ENCODE data around the gene PMS2. TPM values are rescaled to one million over a fixed set of nuclear protein-coding genes. Genes with fewer than 3 reads are reported as not detected.
"Not testable (repeated sequence)": the region's sequence is repeated elsewhere in the genome, so short reads cannot be mapped to it uniquely, and the experiment has no call there.

PMS2 gene, protein sequence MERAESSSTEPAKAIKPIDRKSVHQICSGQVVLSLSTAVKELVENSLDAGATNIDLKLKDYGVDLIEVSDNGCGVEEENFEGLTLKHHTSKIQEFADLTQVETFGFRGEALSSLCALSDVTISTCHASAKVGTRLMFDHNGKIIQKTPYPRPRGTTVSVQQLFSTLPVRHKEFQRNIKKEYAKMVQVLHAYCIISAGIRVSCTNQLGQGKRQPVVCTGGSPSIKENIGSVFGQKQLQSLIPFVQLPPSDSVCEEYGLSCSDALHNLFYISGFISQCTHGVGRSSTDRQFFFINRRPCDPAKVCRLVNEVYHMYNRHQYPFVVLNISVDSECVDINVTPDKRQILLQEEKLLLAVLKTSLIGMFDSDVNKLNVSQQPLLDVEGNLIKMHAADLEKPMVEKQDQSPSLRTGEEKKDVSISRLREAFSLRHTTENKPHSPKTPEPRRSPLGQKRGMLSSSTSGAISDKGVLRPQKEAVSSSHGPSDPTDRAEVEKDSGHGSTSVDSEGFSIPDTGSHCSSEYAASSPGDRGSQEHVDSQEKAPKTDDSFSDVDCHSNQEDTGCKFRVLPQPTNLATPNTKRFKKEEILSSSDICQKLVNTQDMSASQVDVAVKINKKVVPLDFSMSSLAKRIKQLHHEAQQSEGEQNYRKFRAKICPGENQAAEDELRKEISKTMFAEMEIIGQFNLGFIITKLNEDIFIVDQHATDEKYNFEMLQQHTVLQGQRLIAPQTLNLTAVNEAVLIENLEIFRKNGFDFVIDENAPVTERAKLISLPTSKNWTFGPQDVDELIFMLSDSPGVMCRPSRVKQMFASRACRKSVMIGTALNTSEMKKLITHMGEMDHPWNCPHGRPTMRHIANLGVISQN
- 22.4 and 23.5 TPM in 2 replicates for total RNA-seq

DNA sequence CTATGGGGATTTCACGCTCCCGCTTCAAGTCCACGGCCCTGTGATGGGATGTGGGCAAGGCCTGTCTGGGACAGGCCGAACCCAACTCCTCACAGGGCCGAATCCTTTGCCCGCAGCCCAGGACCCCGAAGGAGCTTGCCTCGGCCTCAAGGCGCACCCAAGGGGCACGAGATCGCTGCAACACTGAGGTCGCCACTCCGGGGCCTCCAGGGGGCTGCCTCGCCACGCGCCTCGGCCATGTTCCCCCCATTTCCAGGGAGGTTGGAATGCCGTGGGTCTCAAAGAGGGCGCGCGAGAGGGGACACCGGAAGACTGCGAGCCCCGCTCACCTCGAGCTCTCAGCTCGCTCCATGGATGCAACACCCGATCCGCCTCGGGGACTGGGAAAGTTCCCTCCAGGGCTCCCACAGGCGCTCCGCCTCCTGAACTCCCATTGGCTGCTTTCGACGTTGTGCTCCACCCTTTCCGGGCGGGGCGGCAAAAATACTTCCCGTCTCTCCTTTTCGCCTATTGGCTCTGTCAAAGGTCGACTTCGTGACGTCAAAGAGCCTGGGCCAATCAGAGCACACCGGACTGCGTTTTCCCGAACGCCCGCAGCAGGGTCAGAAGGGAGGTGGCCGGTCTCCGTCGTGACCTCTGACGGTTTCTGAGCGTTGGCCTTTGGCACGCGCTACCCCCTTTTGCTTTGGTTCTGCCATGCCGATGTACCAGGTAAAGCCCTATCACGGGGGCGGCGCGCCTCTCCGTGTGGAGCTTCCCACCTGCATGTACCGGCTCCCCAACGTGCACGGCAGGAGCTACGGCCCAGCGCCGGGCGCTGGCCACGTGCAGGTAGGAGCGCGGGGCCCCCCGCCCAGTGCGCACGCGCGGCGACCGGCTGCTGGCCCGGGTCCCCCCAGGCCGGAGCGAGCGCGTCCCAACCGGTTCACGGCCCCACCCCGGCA is at the start of gene PMS2, which contains the start of gene AIMP2:
PMS2 (minus strand) TSS at position 382 of the 944 bp plus-strand sequence; CDS start at position 352, 30 bp downstream.
AIMP2 (plus strand) TSS at position 605 of the 944 bp plus-strand sequence; CDS start at position 697, 92 bp downstream.
- Histone ChIP-seq H3K9me3 (ENCODE audit: low read depth, low read length) (no peaks in the 10 kb centered on the region), H3K36me3 (ENCODE audit: insufficient read depth, low read length) (peaks cover 7% of the 10 kb centered on the region), H2AFZ (ENCODE audit: low read length) (peak within 1 kb of the TSS; percentile 90), H3K4me2 (ENCODE audit: insufficient read depth, low read length) (peak within 1 kb of the TSS; percentile 84), H3K4me1 (ENCODE audit: insufficient read depth, low read length) (peaks cover 20% of the 10 kb centered on the region), H3K4me3 (ENCODE audit: insufficient read depth, low read length) (peak within 1 kb of the TSS; percentile 91), H4K20me1 (ENCODE audit: insufficient read depth, low read length) (no peaks in the 10 kb centered on the region), H3K27me3 (ENCODE audit: insufficient read depth, low read length) (no peaks in the 10 kb centered on the region), H3K79me2 (ENCODE audit: insufficient read depth, low read length) (peaks cover 61% of the 10 kb centered on the region), H3K27ac (ENCODE audit: low read depth, low read length) (peak within 1 kb of the TSS; percentile 91)
- TF ChIP-seq, protein P1, sequence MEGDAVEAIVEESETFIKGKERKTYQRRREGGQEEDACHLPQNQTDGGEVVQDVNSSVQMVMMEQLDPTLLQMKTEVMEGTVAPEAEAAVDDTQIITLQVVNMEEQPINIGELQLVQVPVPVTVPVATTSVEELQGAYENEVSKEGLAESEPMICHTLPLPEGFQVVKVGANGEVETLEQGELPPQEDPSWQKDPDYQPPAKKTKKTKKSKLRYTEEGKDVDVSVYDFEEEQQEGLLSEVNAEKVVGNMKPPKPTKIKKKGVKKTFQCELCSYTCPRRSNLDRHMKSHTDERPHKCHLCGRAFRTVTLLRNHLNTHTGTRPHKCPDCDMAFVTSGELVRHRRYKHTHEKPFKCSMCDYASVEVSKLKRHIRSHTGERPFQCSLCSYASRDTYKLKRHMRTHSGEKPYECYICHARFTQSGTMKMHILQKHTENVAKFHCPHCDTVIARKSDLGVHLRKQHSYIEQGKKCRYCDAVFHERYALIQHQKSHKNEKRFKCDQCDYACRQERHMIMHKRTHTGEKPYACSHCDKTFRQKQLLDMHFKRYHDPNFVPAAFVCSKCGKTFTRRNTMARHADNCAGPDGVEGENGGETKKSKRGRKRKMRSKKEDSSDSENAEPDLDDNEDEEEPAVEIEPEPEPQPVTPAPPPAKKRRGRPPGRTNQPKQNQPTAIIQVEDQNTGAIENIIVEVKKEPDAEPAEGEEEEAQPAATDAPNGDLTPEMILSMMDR (IDR thresholded peaks at IDR 0.05; ENCODE audit: extremely low read depth, low read depth, low read length) = no peak
- DNase-seq (ENCODE audit: insufficient read length, low spot score, missing footprints) = peak; percentile 96

DNA sequence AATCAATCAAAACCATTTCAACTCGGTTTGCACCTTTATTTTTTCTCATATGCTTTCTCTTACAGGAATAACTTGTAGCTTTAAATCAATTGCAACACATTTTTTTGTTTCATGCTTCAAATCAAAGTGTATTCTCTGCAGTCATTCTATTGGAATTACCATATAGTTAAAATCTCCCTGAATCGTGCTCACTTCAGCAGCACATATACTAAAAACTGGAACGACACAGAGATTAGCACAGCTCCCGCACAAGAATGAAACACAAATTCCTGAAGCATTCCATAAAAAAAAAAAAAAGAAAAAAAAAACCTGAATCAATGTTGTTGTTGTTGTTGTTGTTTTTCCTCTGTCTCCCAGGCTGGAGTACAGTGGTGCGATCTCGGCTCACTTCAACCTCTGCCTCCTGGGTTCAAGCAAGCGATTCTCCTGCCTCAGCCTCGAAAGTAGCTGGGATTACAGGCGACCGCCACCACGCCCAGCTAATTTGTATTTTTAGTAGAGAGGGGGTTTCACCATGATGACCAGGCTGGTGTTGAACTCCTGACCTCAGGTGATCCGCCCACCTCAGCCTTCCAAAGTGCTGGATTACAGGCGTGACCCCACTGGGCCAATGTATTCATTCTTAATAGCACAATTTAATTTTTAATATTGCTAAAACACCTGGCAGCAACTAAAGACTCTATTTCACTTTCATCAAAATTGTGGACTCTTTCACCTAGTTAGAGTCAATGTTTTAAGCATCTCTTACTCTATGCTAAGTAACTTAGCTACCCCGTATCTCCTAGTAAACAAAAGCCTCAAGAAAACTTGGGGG is 48.7 kb upstream of the PMS2 start:
- peak overlapping the region; percentile 72 for H3K27ac ChIP-seq (ENCODE audit: low read depth, low read length)
- no peaks in the 10 kb centered on the region for H3K9me3 ChIP-seq (ENCODE audit: low read depth, low read length)
- peaks cover 54% of the 10 kb centered on the region for H3K79me2 ChIP-seq (ENCODE audit: insufficient read depth, low read length)
- peak overlapping the region; percentile 95 for H3K4me2 ChIP-seq (ENCODE audit: insufficient read depth, low read length)
- no peak overlapping the region for H2AFZ ChIP-seq (ENCODE audit: low read length)
- TF ChIP-seq, protein P1 (IDR thresholded peaks at IDR 0.05; ENCODE audit: extremely low read depth, low read depth, low read length) = no peak
- no peaks in the 10 kb centered on the region for H3K27me3 ChIP-seq (ENCODE audit: insufficient read depth, low read length)
- H3K36me3 ChIP-seq (ENCODE audit: insufficient read depth, low read length) = peaks cover 19% of the 10 kb centered on the region
- peak overlapping the region; percentile 96 for H3K4me3 ChIP-seq (ENCODE audit: insufficient read depth, low read length)
- DNase-seq (ENCODE audit: insufficient read length, low spot score, missing footprints) = peak; percentile 63
- peaks cover 6% of the 10 kb centered on the region for H4K20me1 ChIP-seq (ENCODE audit: insufficient read depth, low read length)
- H3K4me1 ChIP-seq (ENCODE audit: insufficient read depth, low read length) = peaks cover 6% of the 10 kb centered on the region

DNA sequence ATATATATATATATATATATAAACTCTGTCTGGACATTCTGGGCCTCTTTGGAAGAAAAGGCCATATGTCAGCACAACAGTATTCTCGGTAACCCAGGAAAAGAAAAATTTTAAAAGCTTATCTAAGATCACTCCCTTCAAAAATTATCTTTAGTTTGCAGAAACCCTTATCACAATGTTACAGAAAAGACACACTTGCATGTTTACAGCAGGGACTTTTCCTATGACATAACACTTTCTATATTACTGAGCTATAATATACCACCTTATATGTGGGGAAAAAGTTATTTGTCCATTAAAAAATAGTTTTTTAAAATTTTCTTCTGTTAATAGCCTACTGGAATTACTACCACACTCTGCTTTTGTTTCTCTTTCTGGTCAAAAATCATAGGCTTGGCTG is 47.8 kb upstream of the PMS2 start:
- peak overlapping the region; percentile 95 for H3K4me2 ChIP-seq (ENCODE audit: insufficient read depth, low read length)
- H3K79me2 ChIP-seq (ENCODE audit: insufficient read depth, low read length) = peaks cover 57% of the 10 kb centered on the region

DNA sequence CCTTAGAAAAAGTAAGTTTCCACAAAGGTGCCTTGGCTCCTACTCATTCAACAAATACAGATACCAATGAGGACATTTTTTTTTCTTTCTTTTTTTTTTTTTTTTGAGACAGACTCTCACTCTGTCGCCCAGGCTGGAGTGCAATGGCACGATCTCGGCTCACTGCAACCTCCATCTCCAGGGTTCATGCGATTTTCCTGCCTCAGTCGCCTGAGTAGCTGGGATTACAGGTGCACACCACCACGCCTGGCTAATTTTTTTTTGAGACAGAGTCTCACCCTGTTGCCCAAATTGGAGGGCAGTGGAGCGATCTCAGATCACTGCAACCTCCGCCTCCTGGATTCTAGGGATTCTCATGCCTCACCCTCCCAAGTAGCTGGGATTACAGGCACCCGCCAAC is 42.3 kb upstream of the PMS2 start:
- not testable (repeated sequence) for H3K4me3 ChIP-seq (ENCODE audit: insufficient read depth, low read length)

More for the DNA sequence above, 47.8 kb upstream of the PMS2 start:
- Histone ChIP-seq H3K4me1 (ENCODE audit: insufficient read depth, low read length) (peaks cover 6% of the 10 kb centered on the region), H4K20me1 (ENCODE audit: insufficient read depth, low read length) (peaks cover 6% of the 10 kb centered on the region), H3K4me3 (ENCODE audit: insufficient read depth, low read length) (no peak overlapping the region), H3K36me3 (ENCODE audit: insufficient read depth, low read length) (peaks cover 22% of the 10 kb centered on the region), H2AFZ (ENCODE audit: low read length) (no peak overlapping the region), H3K27ac (ENCODE audit: low read depth, low read length) (no peak overlapping the region), H3K9me3 (ENCODE audit: low read depth, low read length) (no peaks in the 10 kb centered on the region), H3K27me3 (ENCODE audit: insufficient read depth, low read length) (no peaks in the 10 kb centered on the region)
- TF ChIP-seq, protein P1 (IDR thresholded peaks at IDR 0.05; ENCODE audit: extremely low read depth, low read depth, low read length) = no peak
- DNase-seq (ENCODE audit: insufficient read length, low spot score, missing footprints) = peak; percentile 46

More for the DNA sequence above, 42.3 kb upstream of the PMS2 start:
- not testable (repeated sequence) for H3K4me1 ChIP-seq (ENCODE audit: insufficient read depth, low read length); H3K9me3 ChIP-seq (ENCODE audit: low read depth, low read length); DNase-seq (ENCODE audit: insufficient read length, low spot score, missing footprints); H3K4me2 ChIP-seq (ENCODE audit: insufficient read depth, low read length); H3K27me3 ChIP-seq (ENCODE audit: insufficient read depth, low read length); H2AFZ ChIP-seq (ENCODE audit: low read length); H3K27ac ChIP-seq (ENCODE audit: low read depth, low read length); H4K20me1 ChIP-seq (ENCODE audit: insufficient read depth, low read length)
- Histone ChIP-seq H3K36me3 (ENCODE audit: insufficient read depth, low read length) (peaks cover 54% of the 10 kb centered on the region), H3K79me2 (ENCODE audit: insufficient read depth, low read length) (peaks cover 30% of the 10 kb centered on the region)

All from osteoblast (primary cell).